Fibroblast of skin of right quadriceps (primary cell): Measurements from ENCODE around the gene ARHGAP42.

Experiments
- DNase-seq: peaks from one replicate; pipeline ENCODE4 v3.0.0-alpha.2; 2013

Gene ARHGAP42

GRCh38 chr11:100930185-100930778 is 243.2 kb downstream of the ARHGAP42 start:
- peak; percentile 77 for DNase-seq

GRCh38 chr11:100932474-100933100 is 245.5 kb downstream of the ARHGAP42 start:
- DNase-seq: peak; percentile 49

- DNase-seq: no peak
These were observed 249.7 kb downstream of the ARHGAP42 start for GRCh38 chr11:100936781-100937180.

DNA sequence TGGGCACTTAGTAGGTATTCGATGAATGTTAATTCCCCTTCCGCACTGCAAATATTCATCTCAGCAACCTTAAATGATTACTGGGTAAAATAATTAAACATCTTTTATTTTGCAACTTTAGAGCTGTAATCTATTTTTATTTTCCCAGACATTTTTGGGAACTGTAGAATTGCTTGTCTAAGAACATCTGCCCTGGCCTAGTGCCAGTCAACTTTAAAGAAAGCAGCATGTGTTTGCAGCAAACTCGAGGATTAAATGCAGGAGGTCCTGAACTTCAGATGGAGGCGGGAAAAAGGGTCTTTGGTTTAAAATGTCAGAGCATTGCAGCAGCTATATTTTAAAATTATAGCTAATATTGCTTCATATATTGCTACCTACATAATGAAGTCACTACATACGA is 252.5 kb downstream of the ARHGAP42 start:
- peak; percentile 31 for DNase-seq

GRCh38 chr11:100940111-100940510 is 253.0 kb downstream of the ARHGAP42 start:
- no peak for DNase-seq

DNA sequence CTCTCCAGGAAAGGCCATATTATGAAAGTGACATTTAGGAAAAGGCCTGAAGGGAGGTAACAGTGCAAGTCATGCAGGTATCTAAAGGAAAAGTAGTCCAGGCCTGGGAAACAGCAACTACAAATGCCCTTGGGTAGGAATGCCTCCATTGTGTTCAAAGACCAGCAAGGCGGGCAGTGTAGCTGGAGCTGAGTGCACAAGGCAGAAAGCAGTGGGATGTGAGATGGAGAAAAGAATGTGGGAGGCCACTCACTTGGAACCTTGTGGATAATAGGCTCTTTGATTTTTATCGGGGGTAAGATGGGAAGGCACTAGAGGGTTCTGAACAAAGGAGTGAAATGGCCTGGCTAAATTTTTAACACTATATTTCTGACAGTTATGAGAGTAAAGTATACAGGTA is 253.9 kb downstream of the ARHGAP42 start:
- DNase-seq: no peak

DNA sequence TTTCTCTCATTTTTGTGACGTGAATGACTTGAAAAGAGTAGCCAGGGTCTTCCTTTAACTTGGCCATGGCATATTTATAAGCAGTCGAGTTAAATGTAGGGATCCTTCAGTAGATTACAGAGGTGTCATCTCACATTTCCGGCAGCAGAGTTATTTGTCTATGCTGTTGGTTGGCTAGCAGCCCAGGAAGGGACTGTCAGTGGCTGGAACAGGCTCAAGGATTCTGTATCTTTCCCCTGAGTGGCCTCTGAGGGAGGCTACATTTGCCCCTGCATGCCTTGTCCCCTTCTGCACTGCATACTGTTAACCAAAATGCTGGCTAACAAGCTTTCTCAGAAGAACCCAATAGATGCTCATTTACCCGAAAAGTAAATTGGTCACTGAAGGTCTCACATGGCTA is 254.9 kb downstream of the ARHGAP42 start:
- no peak for DNase-seq

GRCh38 chr11:100948936-100949335 is 261.8 kb downstream of the ARHGAP42 start:
- no peak for DNase-seq

DNA sequence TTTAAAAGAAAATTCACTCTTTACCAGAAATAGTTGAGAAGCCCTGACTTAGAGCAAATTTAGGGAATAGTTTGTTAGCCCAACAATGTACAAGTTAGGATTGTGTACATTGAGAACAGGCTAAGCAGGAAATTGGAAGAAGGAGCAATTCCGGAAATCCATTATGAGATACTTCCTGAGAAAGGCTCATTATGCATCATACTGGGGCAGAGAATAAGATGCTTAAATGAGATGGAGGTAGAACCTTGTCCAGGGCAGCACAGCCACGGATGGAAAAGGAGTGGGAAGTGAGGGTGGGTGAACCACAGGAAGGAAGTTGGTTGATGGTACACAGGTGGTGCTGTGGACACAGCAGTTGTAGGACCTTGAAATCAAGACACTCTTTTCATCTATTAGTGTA is 262.4 kb downstream of the ARHGAP42 start:
- DNase-seq: no peak

GRCh38 chr11:100955318-100955717 is 268.2 kb downstream of the ARHGAP42 start:
- no peak for DNase-seq

DNA sequence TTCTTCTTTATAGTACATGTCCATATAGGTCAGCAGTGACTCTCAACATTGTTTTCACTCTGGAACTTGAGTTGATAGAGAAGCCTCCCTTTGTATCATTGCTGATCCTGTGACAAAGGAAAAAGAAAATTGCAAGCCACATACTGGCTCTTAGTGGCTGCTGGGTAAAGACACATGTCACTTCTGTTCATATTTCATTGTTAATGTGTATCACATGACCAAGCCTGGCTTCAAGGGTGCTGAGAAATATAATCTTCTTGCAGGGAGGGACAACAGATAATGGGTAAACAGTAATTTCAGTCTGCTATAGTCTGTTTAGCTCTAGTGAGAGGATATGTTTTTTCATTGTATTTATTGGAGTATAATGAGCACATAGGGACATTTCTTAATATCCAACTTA is 269.3 kb downstream of the ARHGAP42 start:
- no peak for DNase-seq

DNA sequence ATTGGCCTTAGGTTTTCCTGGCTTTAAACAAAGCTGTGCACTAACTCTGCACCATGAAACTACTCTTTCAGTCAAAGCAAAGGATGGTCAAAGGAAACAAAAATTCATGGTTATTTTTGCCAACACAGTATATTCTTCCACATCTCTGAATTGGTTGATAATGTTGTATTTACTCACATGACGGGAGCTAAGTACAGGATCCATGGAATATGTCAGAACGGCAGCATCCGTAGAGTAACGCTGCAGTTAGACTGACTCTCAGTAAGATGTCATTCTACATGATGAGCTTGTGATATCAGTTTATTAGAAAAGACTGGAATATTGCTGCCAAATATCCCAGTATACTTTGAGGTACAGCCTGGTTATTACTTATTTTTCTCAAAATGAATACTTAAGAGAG is 270.4 kb downstream of the ARHGAP42 start:
- no peak for DNase-seq

- DNase-seq: no peak
These were observed 274.5 kb downstream of the ARHGAP42 start for GRCh38 chr11:100961633-100962032.

- DNase-seq: no peak
These were observed 276.3 kb downstream of the ARHGAP42 start for GRCh38 chr11:100963375-100963774.

GRCh38 chr11:100964435-100964834 is 277.3 kb downstream of the ARHGAP42 start:
- peak; percentile 78 for DNase-seq

- no peak for DNase-seq
These were observed 278.3 kb downstream of the ARHGAP42 start for GRCh38 chr11:100965346-100965745.

GRCh38 chr11:100966366-100966765 is 279.3 kb downstream of the ARHGAP42 start:
- DNase-seq: no peak

- no peak for DNase-seq
These were observed 281.9 kb downstream of the ARHGAP42 start for GRCh38 chr11:100969008-100969407.

DNA sequence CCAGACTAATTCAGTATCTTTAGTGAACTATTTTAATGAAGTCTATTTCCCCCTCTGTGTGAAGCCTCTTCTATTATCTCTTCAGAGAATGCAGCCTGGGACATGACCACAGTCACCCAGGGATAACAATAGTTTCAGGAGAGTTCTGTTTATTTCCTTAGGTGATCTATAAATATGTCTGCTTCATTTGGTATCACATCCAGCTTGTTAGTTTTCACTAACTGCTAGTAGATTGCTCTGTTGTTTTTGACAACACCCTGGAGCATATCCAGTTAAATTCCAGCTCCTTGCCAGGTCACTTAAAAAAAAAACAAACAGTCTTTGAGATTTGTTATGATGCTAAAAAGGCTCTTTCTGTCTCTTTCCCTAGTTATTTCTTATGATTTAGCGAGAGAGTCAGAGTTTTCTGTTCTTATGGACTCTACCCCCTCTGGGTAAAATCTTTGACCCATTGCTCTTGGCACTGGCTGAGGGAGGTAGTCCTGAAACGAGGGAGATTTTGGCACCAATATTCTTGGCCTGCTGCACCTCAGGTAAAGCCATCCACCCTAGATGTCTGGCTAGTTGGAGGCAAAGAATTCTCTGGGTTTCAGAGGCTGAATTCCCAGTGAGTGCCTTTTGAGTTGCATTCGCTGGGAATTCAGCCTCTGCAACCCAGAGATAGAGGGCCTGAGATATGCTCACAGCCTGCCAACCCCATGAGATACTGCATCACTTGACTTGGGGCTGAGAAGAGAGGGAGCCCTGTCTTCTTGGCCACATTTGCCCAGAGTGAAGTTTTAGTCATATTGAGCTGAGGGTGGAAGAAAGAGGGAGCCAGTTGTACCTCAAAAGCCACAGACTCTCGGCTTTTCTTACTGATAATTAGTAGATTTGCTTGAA is 283.4 kb downstream of the ARHGAP42 start:
- DNase-seq: no peak

DNA sequence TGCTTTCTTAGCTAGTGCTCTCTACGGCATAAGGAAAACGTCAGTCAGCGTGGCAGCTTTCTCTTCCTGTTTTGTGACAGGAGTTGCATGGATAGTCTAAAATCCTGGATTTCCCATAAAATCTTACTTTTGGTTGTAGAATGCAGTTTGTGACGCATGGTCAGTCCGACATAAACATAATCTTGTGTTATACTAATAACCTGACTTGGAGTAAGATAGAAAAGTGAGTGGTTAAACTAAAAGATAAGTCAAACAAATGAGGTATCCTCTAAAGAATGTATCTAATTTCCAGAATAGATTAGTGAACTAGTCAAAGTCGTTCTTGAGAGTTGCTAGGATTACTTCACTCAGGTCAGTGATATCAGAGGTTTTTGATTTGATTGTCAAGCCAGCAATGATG is 285.0 kb downstream of the ARHGAP42 start:
- no peak for DNase-seq

GRCh38 chr11:100978442-100978841 is 291.4 kb downstream of the ARHGAP42 start:
- no peak for DNase-seq

GRCh38 chr11:100978939-100979338 is 291.9 kb downstream of the ARHGAP42 start:
- no peak for DNase-seq

- DNase-seq: no peak
These were observed 293.1 kb downstream of the ARHGAP42 start for GRCh38 chr11:100980156-100980555.
